HepG2 (cell line): Measurements from ENCODE around the gene MAOB.

Experiments used
- STAT6 ChIP-seq: sonication (generic); formaldehyde crosslinking; IDR thresholded peaks from 2 replicates; pipeline ENCODE4 v1.4.0; 2020; ENCODE audit warnings: missing genetic modification reagents, mild to moderate bottlenecking, borderline replicate concordance
- ZNF780A ChIP-seq: sonication (generic); formaldehyde crosslinking; IDR thresholded peaks from 2 replicates; pipeline ENCODE4 v1.8.0; 2022; ENCODE audit warnings: mild to moderate bottlenecking, missing genetic modification reagents, moderate library complexity

GRCh38 chrX:43718546-43718945 lies 163.7 kb downstream of the MAOB start:
- TF ChIP-seq ZNF780A (CRISPR knock-in tag), result no peak
- no peak for TF ChIP-seq STAT6 (CRISPR knock-in tag)
